GM12891 (cell line): Measurements from ENCODE around the gene SOX10.

ENCODE experiments used
- DNase-seq: peaks from one replicate; pipeline ENCODE4 v3.0.0; 2011; ENCODE audit warnings: low spot score; ENCODE audit not compliant: insufficient read length
- FAIRE-seq: peaks from 2 replicates; lab custom pipeline; 2011; peaks lifted over from hg19 to GRCh38; lab: Jason Lieb, UNC
- PAX5 ChIP-seq: IDR thresholded peaks from 2 replicates; pipeline ENCODE4 v1.6.1; 2011; ENCODE audit warnings: low read length, moderate library complexity, mild to moderate bottlenecking; ENCODE audit not compliant: insufficient read depth, severe bottlenecking
- POLR2A ChIP-seq: IDR thresholded peaks from 2 replicates; pipeline ENCODE4 v1.6.1; 2011; ENCODE audit warnings: low read depth, low read length, control low read depth
- POLR2AphosphoS5 ChIP-seq: IDR thresholded peaks from 2 replicates; pipeline ENCODE4 v1.6.1; 2011; ENCODE audit warnings: low read depth, low read length, control low read depth
- POU2F2 ChIP-seq: IDR thresholded peaks from 2 replicates; pipeline ENCODE4 v1.6.1; 2011; ENCODE audit warnings: low read depth, mild to moderate bottlenecking, control low read depth, low read length, moderate library complexity
- SPI1 ChIP-seq: IDR thresholded peaks from 2 replicates; pipeline ENCODE4 v1.6.1; 2011; ENCODE audit warnings: low read depth, low read length, control low read depth
- TAF1 ChIP-seq: IDR thresholded peaks from 2 replicates; pipeline ENCODE4 v1.6.1; 2011; ENCODE audit warnings: low read depth, low read length, control low read depth

Gene SOX10

GRCh38 chr22:37924386-37925065 lies 59.8 kb downstream of the SOX10 start:
- FAIRE-seq, result no peak

GRCh38 chr22:37923927-37924326 lies 60.4 kb downstream of the SOX10 start:
- TF ChIP-seq POLR2AphosphoS5, result no peak
- TF ChIP-seq POU2F2, result no peak
- no peak for TF ChIP-seq TAF1
- no peak for TF ChIP-seq SPI1
- no peak for TF ChIP-seq PAX5
- TF ChIP-seq POLR2A, result no peak
- no peak for DNase-seq
- FAIRE-seq, result no peak

More at GRCh38 chr22:37924386-37925065, 59.8 kb downstream of the SOX10 start:
- no peak for DNase-seq
- no peak for TF ChIP-seq PAX5
- TF ChIP-seq POLR2A, result no peak
- TF ChIP-seq POU2F2, result no peak
- TF ChIP-seq POLR2AphosphoS5, result no peak
- TF ChIP-seq SPI1, result no peak
- TF ChIP-seq TAF1, result no peak
